Natural killer cell (primary cell): Measurements from ENCODE around the gene SLC19A1. TPM values are rescaled to one million over a fixed set of nuclear protein-coding genes. Genes with fewer than 3 reads are reported as not detected.

Experiments
- ATAC-seq, 3 donors: fragments of 150-1000 bp in 2 of 3; fragments of 200-7000 bp in 1 of 3; cut with Tn5 transposase; 1 replicate in 1 of 3; 2 replicates in 2 of 3; pipeline ENCODE4 v1.10.0; 2021; ENCODE audit warnings: mild to moderate bottlenecking in 2 of 3, moderate library complexity in 2 of 3
- DNase-seq, 2 donors: peaks; one replicate each; pipeline versions ENCODE4 v3.0.0 to v3.0.0-alpha.2; 2013 to 2021; ENCODE audit warnings: mixed read lengths in 1 of 2
- H3K27ac ChIP-seq: one replicate; pipeline ENCODE4 v1.5.1; 2013; ENCODE audit warnings: mild to moderate bottlenecking, low read length
- H3K27me3 ChIP-seq: one replicate; pipeline ENCODE4 v1.6.1; 2013; ENCODE audit warnings: low read length; ENCODE audit not compliant: control insufficient read depth, insufficient read depth
- H3K36me3 ChIP-seq: one replicate; pipeline ENCODE4 v1.6.1; 2013; ENCODE audit warnings: low read length; ENCODE audit not compliant: control insufficient read depth, insufficient read depth
- H3K4me1 ChIP-seq: one replicate; pipeline ENCODE4 v1.6.1; 2013; ENCODE audit warnings: low read length; ENCODE audit not compliant: control insufficient read depth, insufficient read depth
- H3K4me3 ChIP-seq: one replicate; pipeline ENCODE4 v1.5.1; 2013; ENCODE audit warnings: low read length
- H3K9me3 ChIP-seq: one replicate; pipeline ENCODE4 v1.6.1; 2013; ENCODE audit warnings: low read length; ENCODE audit not compliant: control insufficient read depth, insufficient read depth
- H3K27ac Mint-ChIP-seq, 2 donors: one replicate each; pipeline ENCODE4 v1.8.0; 2022; ENCODE audit warnings: mild to moderate bottlenecking in 2 of 2, mixed read lengths in 2 of 2, moderate library complexity in 1 of 2
- H3K27me3 Mint-ChIP-seq, 2 donors: one replicate each; pipeline ENCODE4 v1.8.0; 2022; ENCODE audit warnings: low read depth in 2 of 2, mixed read lengths in 2 of 2
- H3K36me3 Mint-ChIP-seq: one replicate; pipeline ENCODE4 v1.8.0; 2022; ENCODE audit warnings: mixed read lengths
- H3K4me1 Mint-ChIP-seq, 2 donors: one replicate each; pipeline ENCODE4 v1.8.0; 2022; ENCODE audit warnings: mixed read lengths in 2 of 2
- H3K4me3 Mint-ChIP-seq: one replicate; pipeline ENCODE4 v1.8.0; 2022; ENCODE audit warnings: mild to moderate bottlenecking, moderate library complexity, mixed read lengths
- H3K9me3 Mint-ChIP-seq, 2 donors: one replicate each; pipeline ENCODE4 v1.8.0; 2022; ENCODE audit warnings: mixed read lengths in 2 of 2
- WGBS: methylation state at CpG from one replicate; pipeline ENCODE4 v1.1.7; 2013; ENCODE audit warnings: missing lambda C conversion rate; ENCODE audit not compliant: insufficient coverage; 5-methylcytosine and 5-hydroxymethylcytosine counted together
- intact Hi-C: fragments of 100-400 bp; cut with micrococcal nuclease; formaldehyde crosslinking; loops from one replicate; pipeline ENCODE4 v1.14.2; 2022
- total RNA-seq, 4 donors: library from RNA; stranded (reverse); fragments of 120-200 nt in 1 of 4; gene quantifications; one replicate each; pipeline versions ENCODE4 v1.2.3 to v1.2.4, GENCODE V29; 2013 to 2022
- TF ChIP-seq, protein P1 (sequence below): fragments of 200-600 bp; IDR thresholded peaks from one replicate; pipeline ENCODE4 v1.8.0; 2022; ENCODE audit warnings: antibody characterized with exemption

Gene SLC19A1
- total RNA-seq, 3 donors from 2014 or later (not counting 1 experiment from before 2014, with no cell fraction given), result 2.5 to 9.0 (median 4.9) TPM

DNA sequence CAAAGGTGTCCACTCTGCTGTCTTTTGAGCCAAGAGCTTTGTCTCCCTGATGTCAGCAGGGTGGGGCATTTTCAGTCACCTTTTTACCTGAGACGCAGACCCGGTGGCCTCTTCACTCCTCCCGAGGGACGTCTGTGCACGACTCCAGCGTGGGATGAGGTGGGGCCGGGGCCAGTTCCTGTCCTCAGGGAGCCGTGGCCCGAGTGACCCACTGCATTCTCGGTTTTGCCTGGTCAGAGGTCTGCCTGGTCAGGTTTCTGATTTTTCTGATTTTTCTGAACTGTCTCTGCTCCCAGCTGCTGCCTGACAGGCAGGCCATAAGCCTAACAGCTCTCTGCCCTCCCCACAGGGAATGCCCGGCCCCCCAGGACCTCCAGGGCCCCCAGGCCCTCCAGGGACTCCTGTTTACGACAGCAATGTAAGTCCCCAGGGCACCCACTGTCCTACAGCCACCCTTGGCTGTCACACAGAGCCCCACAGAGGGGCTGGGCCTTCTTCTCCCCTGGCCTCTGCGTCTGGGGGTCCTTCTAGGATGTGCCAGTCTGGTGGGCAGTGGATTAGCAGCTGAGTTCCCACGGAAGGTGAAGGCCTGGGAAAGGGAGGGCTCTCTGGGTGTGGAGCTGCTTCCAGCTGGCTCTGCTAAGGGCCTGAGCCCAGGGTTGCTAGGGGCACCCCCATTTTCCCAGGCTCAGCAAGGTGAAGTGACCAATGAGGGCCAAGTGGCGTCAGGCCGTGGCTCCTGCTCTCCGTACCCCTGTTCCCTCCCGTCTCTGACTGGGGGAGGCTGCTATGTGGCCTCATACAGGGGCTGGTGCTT is 45.9 kb downstream of the SLC19A1 start:
- H3K9me3 Mint-ChIP-seq, result peaks cover 0 to 3% of the 10 kb centered on the region in 2 donors
- no peak overlapping the region for H3K27ac Mint-ChIP-seq
- H3K27me3 Mint-ChIP-seq, result no peaks in the 10 kb centered on the region
- TF ChIP-seq, protein P1, sequence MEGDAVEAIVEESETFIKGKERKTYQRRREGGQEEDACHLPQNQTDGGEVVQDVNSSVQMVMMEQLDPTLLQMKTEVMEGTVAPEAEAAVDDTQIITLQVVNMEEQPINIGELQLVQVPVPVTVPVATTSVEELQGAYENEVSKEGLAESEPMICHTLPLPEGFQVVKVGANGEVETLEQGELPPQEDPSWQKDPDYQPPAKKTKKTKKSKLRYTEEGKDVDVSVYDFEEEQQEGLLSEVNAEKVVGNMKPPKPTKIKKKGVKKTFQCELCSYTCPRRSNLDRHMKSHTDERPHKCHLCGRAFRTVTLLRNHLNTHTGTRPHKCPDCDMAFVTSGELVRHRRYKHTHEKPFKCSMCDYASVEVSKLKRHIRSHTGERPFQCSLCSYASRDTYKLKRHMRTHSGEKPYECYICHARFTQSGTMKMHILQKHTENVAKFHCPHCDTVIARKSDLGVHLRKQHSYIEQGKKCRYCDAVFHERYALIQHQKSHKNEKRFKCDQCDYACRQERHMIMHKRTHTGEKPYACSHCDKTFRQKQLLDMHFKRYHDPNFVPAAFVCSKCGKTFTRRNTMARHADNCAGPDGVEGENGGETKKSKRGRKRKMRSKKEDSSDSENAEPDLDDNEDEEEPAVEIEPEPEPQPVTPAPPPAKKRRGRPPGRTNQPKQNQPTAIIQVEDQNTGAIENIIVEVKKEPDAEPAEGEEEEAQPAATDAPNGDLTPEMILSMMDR, result no peak
- H3K27me3 ChIP-seq, result no peaks in the 10 kb centered on the region
- no peak overlapping the region for H3K27ac ChIP-seq
- intact Hi-C loops, result no loop called here
- H3K4me1 Mint-ChIP-seq, result peaks cover 0 to 8% of the 10 kb centered on the region in 2 donors
- H3K4me3 Mint-ChIP-seq, result no peak overlapping the region
- H3K4me1 ChIP-seq, result no peaks in the 10 kb centered on the region
- 89% methylated on average over 18 of the region's 18 CpGs for WGBS
- H3K9me3 ChIP-seq, result no peaks in the 10 kb centered on the region
- no peak overlapping the region for H3K4me3 ChIP-seq
- H3K36me3 ChIP-seq, result no peaks in the 10 kb centered on the region
- H3K36me3 Mint-ChIP-seq, result no peaks in the 10 kb centered on the region
- DNase-seq, result no peak
- ATAC-seq, result no peak

DNA sequence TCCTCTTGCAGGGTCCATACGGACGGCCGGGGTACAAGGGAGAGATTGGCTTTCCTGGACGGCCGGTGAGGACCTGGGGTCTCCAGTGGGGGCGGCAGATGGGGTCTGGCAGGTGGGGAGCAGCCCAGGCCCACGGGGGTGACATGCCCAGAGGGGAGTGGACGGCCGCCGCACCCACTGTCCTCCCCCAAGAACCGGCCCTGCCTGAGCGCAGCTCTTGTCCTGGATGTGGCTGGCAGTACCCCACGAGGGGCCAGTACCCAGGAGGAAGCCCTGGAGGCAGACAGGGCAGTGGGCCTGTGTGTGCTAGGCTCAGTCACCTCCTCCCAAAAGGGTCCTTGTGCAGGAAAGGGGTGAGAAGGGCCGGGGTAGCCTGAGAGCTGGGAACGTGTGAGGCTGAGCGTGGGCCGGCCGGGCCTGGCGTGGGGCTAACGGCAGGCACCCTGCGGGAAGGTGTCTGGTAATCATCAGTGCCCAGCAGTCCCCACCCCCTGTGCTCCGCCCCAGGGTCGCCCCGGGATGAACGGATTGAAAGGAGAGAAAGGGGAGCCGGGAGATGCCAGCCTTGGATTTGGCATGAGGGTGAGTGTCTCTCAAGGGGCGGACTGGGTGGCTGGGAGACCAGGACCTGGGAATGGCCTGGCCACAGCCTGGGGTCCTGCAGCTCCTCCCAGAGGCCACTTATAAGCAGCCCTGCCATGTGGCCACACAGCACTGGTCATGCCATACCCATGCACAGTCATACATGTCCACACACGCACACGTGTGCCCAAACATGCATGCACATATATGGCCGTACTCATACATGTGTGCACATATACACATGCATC is 47.2 kb downstream of the SLC19A1 start:
- no peaks in the 10 kb centered on the region for H3K9me3 ChIP-seq
- intact Hi-C loops, result no loop called here
- Mint-ChIP-seq H3K27me3 (no peaks in the 10 kb centered on the region), H3K9me3 (peaks cover 0 to 3% of the 10 kb centered on the region in 2 donors), H3K4me3 (no peak overlapping the region), H3K27ac (no peak overlapping the region), H3K36me3 (no peaks in the 10 kb centered on the region), H3K4me1 (peaks cover 0 to 7% of the 10 kb centered on the region in 2 donors)
- ATAC-seq, result no peak
- 93% methylated on average over 30 of the region's 30 CpGs for WGBS
- no peak overlapping the region for H3K4me3 ChIP-seq
- peaks cover 3% of the 10 kb centered on the region for H3K4me1 ChIP-seq
- no peak for DNase-seq
- no peaks in the 10 kb centered on the region for H3K27me3 ChIP-seq
- no peak overlapping the region for H3K27ac ChIP-seq
- H3K36me3 ChIP-seq, result no peaks in the 10 kb centered on the region
- TF ChIP-seq, protein P1, result no peak

DNA sequence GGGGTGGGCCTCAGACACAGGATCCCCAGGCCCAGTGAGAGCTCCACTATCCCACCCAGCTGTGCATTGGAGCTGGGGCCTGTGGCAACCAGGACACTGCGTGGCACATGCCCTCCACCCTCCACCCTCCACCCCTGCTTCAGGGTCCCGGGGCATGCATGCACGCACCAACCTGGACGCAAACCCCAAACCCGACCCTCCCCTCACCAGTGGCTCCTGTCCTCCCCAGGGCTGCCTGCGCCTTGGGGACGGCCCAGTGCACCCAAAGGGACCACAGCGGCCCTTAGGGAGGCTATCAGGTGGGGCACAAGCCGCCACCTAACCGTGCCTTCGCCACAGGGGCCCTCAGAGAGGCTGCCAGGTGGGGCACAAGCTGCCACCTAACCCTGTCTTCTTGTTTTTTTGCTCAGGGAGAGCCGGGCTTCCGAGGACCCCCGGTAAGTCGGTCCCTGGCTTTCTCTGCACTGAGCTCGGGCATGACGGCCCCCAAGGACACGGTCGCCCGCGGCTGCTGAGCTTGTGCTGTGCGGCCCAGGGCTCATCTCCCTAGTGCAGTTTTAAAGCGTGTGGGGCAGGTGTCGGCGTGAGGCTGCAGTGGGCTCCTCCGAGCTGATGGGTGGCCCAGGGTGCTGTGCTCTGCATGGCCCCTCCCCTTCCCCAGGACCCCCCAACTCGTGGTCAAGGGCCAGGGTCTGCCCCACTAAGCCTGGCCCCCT is 47.9 kb downstream of the SLC19A1 start:
- H3K4me3 ChIP-seq, result no peak overlapping the region
- H3K36me3 Mint-ChIP-seq, result no peaks in the 10 kb centered on the region
- WGBS, result 90% methylated on average over 27 of the region's 27 CpGs

More for the DNA sequence above, 47.9 kb downstream of the SLC19A1 start:
- intact Hi-C loops, result no loop called here
- Histone ChIP-seq H3K9me3 (no peaks in the 10 kb centered on the region), H3K27ac (no peak overlapping the region), H3K27me3 (no peaks in the 10 kb centered on the region), H3K36me3 (no peaks in the 10 kb centered on the region), H3K4me1 (peaks cover 7% of the 10 kb centered on the region)
- no peak overlapping the region for H3K4me3 Mint-ChIP-seq
- DNase-seq (no peak), ATAC-seq (no peak)
- no peaks in the 10 kb centered on the region for H3K9me3 Mint-ChIP-seq
- no peaks in the 10 kb centered on the region for H3K27me3 Mint-ChIP-seq
- TF ChIP-seq, protein P1, result no peak
- H3K27ac Mint-ChIP-seq, result no peak overlapping the region
- no peaks in the 10 kb centered on the region for H3K4me1 Mint-ChIP-seq
